ENCODE data around the gene ME2.
"Not testable (repeated sequence)": the region's sequence is repeated elsewhere in the genome, so short reads cannot be mapped to it uniquely, and the experiment has no call there.

Gene ME2

DNA sequence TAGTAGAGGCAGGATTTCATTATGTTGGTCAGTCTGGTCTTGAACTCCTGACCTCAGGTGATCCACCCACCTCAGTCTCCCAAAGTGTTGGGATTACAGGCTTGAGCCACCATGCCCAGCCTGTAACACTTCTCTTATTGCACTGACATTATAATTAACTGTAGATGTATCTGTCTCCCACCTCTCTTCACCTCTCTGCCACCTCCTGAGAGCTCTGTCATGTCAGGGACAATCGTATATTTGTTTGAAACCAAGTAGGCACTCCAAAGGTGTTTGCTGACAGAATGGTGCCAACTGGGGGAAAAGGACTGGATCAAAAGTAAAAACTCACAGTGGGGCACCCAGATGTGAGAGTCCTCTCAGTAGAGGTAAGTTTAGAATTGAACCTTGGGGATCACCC is 17.3 kb upstream of the ME2 start:
- DNase-seq = no peak

- DNase-seq = peak in 2 of 56 donors; percentile 4 to 14
These were observed 16.5 kb upstream of the ME2 start for GRCh38 chr18:50862401-50862800.

DNA sequence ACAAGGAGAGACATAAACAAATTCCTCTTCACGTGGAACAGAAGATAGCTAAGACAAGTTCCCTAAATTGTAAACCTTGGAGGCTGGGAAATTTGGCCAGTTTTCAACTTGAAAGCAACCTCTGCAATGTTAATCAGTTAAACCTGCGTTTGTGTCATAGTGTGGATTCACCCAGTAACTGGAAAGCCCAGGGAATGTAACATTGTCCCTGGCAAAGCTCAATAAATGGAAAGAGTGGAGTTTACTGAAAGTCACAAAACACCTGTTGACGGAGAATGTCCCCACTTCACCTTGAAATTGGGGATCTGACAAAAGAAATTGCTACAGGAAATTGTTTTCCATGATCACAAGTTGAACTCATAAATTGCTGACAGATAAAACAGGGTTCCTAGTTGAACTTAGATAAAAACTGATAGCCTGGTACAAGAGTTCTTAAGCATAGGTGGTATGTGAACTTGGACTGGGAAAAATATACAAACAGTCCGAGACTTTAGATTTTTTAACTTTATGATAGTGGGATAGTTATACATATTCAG is 15.0 kb upstream of the ME2 start:
- no peak for DNase-seq

DNA sequence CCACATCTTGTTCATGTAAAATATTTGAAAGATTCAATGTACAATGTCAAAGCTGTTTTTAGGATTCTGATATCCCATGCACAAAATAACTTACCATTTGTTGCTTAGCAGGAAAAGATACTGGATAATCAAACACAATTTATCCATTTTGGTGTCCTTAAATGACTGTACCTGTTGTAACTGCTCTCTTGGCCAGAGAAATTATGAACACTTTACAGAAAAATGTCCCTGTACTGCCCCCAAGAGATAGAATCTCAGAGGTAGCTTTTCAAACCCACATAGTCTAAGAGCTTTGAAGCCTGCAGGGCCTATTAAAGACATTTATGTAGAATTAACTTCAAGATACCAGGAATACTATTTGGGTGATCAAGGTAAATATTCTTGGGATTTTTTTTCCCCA is 12.2 kb upstream of the ME2 start:
- no peak for DNase-seq

GRCh38 chr18:50869150-50869549 is 9.8 kb upstream of the ME2 start:
- DNase-seq = no peak

GRCh38 chr18:50870138-50870845 is 8.6 kb upstream of the ME2 start:
- no peak for DNase-seq

GRCh38 chr18:50871846-50872245 is 7.1 kb upstream of the ME2 start:
- DNase-seq = no peak

DNA sequence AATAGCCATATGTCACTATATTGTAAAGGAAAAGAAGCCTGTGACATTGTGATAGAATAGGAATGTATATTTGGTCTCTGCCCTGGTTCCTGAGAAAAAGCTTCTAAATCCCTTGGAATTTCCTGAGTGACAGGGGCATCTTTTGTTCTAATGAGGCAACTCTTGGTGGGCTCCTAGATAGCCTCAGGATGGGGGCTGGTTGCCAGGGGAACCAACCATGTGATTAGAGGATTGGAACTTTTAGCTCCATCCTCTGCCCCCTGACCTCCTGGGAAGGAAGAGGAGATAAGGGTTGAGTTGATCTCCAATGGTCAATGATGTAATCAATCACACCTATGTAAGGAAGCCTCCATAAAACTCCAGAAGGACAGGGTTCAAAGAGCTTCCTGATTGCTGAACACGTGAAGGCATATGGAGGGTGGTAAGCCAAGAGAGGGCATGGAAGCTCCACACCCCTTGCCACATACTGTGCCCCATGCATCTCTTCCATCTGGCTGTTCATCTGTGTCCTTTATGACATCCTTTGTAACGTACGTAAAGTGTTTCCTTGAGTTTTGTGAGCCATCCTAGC is 2.9 kb upstream of the ME2 start:
- no peak for DNase-seq

DNA sequence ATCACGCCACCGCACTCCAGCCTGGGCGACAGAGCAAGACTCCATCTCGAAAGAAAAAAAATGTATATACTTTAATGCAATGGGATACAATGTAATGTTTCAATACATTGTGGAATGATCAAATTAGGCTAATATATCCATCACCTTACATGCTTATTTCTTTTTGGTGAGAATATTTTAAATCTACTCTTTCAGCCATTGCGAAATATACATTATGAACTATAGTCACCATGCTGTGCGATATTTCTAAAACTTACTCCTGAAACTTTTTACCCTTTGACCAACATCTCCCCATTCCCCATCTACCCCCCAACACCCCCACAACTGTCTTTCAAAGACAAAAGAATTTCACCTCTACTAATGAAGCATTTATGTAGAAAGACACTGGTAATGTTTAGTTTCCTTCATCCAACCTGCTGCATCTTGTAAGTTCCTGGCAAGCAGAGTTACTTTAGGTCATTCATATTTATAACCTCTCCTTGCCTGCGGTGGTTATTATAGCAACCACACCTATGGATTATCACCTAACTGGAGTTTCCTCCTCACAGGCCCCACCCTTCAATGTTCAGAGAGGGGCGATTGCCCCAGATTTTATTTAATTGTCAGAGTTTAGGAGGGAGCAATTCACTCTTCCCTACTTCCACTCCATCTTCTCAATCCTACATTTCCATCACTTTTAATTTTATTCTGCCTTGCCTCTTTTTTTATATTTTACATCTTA is 1.2 kb upstream of the ME2 start:
- DNase-seq = no peak

- DNase-seq = peak in 37 of 56 donors; percentile 18 to 74 (median 52)
These were observed 592 bp downstream of the ME2 start for GRCh38 chr18:50879302-50880118.

GRCh38 chr18:50880119-50880465 is 1.2 kb downstream of the ME2 start:
- no peak for DNase-seq

GRCh38 chr18:50880944-50881343 is 2.0 kb downstream of the ME2 start:
- DNase-seq = not testable (repeated sequence)

- no peak for DNase-seq
These were observed 8.0 kb downstream of the ME2 start for GRCh38 chr18:50886929-50887328.

DNA sequence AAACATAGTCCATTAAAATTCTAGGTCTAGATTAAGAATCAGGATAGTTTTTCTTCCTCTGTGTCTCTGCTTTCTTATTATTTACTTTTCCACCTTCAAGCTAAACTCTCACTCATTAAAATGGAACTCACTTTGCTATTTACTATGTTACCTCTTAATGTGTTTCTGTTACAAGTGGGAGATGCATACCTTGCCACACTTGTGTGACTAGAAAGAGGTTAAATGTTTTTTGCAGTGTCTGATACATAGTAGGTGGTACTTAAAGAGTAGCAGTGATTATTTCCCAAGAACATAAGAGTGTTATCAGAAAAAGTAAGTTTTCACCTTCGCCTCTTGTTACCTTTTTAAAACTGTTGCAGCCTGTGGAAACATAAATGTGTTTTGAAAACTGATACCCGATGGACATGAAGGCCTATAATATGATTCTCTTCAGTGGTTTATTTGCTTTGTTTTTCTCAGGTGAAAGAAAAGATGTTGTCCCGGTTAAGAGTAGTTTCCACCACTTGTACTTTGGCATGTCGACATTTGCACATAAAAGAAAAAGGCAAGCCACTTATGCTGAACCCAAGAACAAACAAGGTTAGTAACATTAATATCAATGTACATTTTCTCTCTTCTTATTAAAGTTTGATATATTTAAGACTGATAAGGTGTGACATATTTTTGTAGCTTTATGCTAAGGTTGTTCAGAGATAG is 16.6 kb downstream of the ME2 start:
- no peak for DNase-seq

GRCh38 chr18:50896093-50896492 is 17.2 kb downstream of the ME2 start:
- no peak for DNase-seq

- DNase-seq = no peak
These were observed 20.0 kb downstream of the ME2 start for GRCh38 chr18:50898919-50899318.

DNA sequence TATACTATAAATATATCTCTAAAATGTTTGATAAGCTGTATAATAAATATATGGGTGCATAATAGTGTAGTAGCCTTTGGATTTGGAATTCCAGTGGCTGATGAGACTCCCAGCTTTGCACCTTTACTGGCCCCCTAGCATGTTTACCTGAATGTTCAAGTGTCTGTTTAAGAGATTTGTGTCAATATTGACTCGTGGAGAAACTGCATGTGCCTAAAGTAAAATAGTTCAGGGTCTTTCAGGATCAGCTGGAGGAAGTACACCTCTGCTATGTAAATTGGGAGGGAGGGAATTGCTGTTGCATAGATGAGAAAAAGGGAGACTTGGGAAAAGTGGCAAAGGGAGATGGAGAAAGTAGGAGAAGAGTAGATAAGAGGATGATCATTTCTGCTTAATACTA is 23.9 kb downstream of the ME2 start:
- no peak for DNase-seq

DNA sequence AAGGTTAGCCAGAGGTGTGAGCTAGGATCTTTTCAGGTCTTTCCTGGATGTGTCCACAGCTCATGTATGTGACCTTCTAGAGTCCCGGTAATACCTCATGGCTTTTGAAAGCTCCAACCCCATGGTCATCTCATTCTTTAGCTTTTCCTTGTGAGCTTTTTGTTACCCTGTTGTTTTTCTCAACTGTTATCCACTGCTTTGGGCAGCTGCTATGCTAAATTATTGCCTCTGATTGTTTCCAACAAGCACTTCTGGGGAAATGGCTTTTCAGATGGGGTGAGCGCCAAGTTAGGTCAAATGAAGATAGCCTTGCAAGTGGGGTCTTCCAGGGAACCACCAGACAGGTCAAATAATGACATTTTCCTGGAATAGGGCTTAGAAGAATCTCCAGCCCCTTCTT is 27.9 kb downstream of the ME2 start:
- DNase-seq = no peak

DNA sequence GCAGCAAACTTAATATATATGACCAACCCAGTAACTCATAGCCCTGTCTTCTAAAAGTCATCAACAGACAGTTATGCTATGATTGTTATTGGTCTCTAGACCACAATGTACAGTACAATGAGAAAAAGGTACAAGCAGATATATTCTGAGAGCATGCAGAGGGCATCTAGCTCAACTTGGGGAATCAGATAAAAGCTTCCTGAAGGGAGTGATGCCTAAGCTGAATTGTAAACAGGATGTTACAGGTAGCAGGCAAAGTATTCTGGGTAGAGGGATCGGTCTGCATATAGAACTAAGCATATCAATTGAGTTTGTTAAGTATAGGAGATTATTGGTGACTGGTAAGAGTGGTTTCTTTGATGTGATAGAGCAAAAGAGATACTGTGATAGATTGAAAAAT is 30.3 kb downstream of the ME2 start:
- no peak for DNase-seq

GRCh38 chr18:50911006-50911405 is 32.1 kb downstream of the ME2 start:
- DNase-seq = no peak

- no peak for DNase-seq
These were observed 38.1 kb downstream of the ME2 start for GRCh38 chr18:50917021-50917420.
